Endodermal cell (in vitro differentiated cells): ENCODE measurements around the gene RPS6KA2. TPM values are rescaled to one million over a fixed set of nuclear protein-coding genes. Genes with fewer than 3 reads are reported as not detected.

ENCODE experiments used
- DNase-seq: peaks from one replicate; pipeline ENCODE4 v3.0.0-alpha.2; 2017
- H3K27ac ChIP-seq: 2 replicates; pipeline ENCODE4 v1.5.1; 2013; ENCODE audit warnings: mild to moderate bottlenecking, low read depth, low read length, moderate library complexity
- H3K27me3 ChIP-seq: 2 replicates; pipeline ENCODE4 v1.6.1; 2013; ENCODE audit warnings: mild to moderate bottlenecking, low read length, moderate library complexity; ENCODE audit not compliant: insufficient read depth, control insufficient read depth, poor library complexity, severe bottlenecking
- H3K36me3 ChIP-seq: 2 replicates; pipeline ENCODE4 v1.7.0; 2013; ENCODE audit warnings: mild to moderate bottlenecking, low read length, moderate library complexity; ENCODE audit not compliant: control insufficient read depth, insufficient read depth
- H3K4me1 ChIP-seq: one replicate; pipeline ENCODE4 v1.7.0; 2013; ENCODE audit warnings: low read length; ENCODE audit not compliant: control insufficient read depth, insufficient read depth
- H3K4me3 ChIP-seq: 2 replicates; pipeline ENCODE4 v1.5.1; 2013; ENCODE audit warnings: mild to moderate bottlenecking, low read length, moderate library complexity
- H3K9ac ChIP-seq: 2 replicates; pipeline ENCODE4 v1.6.1; 2013; ENCODE audit warnings: mild to moderate bottlenecking, low read length, moderate library complexity; ENCODE audit not compliant: poor library complexity, severe bottlenecking; ENCODE audit errors: extremely low read depth
- H3K9me3 ChIP-seq: 2 replicates; pipeline ENCODE4 v1.6.1; 2013; ENCODE audit warnings: mild to moderate bottlenecking, low read length, moderate library complexity; ENCODE audit not compliant: control insufficient read depth
- H3K27ac Mint-ChIP-seq: 2 replicates; pipeline ENCODE4 v1.8.0; 2020; ENCODE audit warnings: mixed read lengths
- H3K27me3 Mint-ChIP-seq: 2 replicates; pipeline ENCODE4 v1.8.0; 2021; ENCODE audit warnings: mild to moderate bottlenecking, mixed read lengths; ENCODE audit not compliant: insufficient read depth
- H3K36me3 Mint-ChIP-seq: 2 replicates; pipeline ENCODE4 v1.8.0; 2020; ENCODE audit warnings: low read depth, mixed read lengths
- H3K4me1 Mint-ChIP-seq: 2 replicates; pipeline ENCODE4 v1.8.0; 2020; ENCODE audit warnings: mixed read lengths
- H3K4me3 Mint-ChIP-seq: 2 replicates; pipeline ENCODE4 v1.8.0; 2020; ENCODE audit warnings: mild to moderate bottlenecking, moderate library complexity, mixed read lengths
- H3K9me3 Mint-ChIP-seq: 2 replicates; pipeline ENCODE4 v1.8.0; 2020; ENCODE audit warnings: mild to moderate bottlenecking, mixed read lengths
- CTCF ChIP-seq: fragments of 200-600 bp; sonication (generic); conservative IDR thresholded peaks from 2 replicates; pipeline ENCODE4 v1.5.0; 2021; ENCODE audit warnings: antibody characterized with exemption, mild to moderate bottlenecking
- WGBS, 2 experiments: methylation state at CpG; one replicate each; pipeline versions ENCODE4 v1.1.5 to v1.1.7; 2013; ENCODE audit warnings: missing lambda C conversion rate in 2 of 2, mixed read lengths in 1 of 2; ENCODE audit not compliant: insufficient coverage in 1 of 2, insufficient read length in 1 of 2; 5-methylcytosine and 5-hydroxymethylcytosine counted together
- total RNA-seq, 2 donors: library from RNA; stranded (reverse); fragmentation: NEBNext Ultra II Directional in 1 of 2; extraction: Animal tissue kit (Norgen Biotek cat#: 25700) in 1 of 2; gene quantifications; 2 replicates in 1 of 2; 3 replicates in 1 of 2; pipeline ENCODE4 v1.2.1, GENCODE V29; 2021

Gene RPS6KA2
- total RNA-seq, 2 donors from 2014 or later, result 17.9 to 23.9 TPM

GRCh38 chr6:166375013-166375412 is 252.0 kb downstream of the RPS6KA2 start:
- no peak overlapping the region for H3K4me3 ChIP-seq
- Mint-ChIP-seq H3K36me3 (no peaks in the 10 kb centered on the region), H3K27me3 (no peaks in the 10 kb centered on the region), H3K4me1 (no peaks in the 10 kb centered on the region), H3K9me3 (no peaks in the 10 kb centered on the region), H3K27ac (no peak overlapping the region), H3K4me3 (no peak overlapping the region)
- no peaks in the 10 kb centered on the region for H3K9me3 ChIP-seq
- WGBS, 2 experiments, result no CpG with 5 or more reads among the region's 1 CpG
- H3K36me3 ChIP-seq, result no peaks in the 10 kb centered on the region
- H3K9ac ChIP-seq, result no peak overlapping the region
- no peaks in the 10 kb centered on the region for H3K27me3 ChIP-seq
- DNase-seq, result no peak
- no peak for TF ChIP-seq CTCF
- no peaks in the 10 kb centered on the region for H3K4me1 ChIP-seq
- H3K27ac ChIP-seq, result no peak overlapping the region

GRCh38 chr6:166370489-166370888 is 256.6 kb downstream of the RPS6KA2 start:
- DNase-seq, result no peak
- Mint-ChIP-seq H3K27me3 (no peaks in the 10 kb centered on the region), H3K27ac (no peak overlapping the region), H3K4me1 (peaks cover 4% of the 10 kb centered on the region), H3K4me3 (no peak overlapping the region), H3K9me3 (no peaks in the 10 kb centered on the region), H3K36me3 (no peaks in the 10 kb centered on the region)
- Histone ChIP-seq H3K9ac (no peak overlapping the region), H3K27ac (no peak overlapping the region), H3K36me3 (no peaks in the 10 kb centered on the region), H3K27me3 (no peaks in the 10 kb centered on the region), H3K9me3 (no peaks in the 10 kb centered on the region), H3K4me1 (no peaks in the 10 kb centered on the region), H3K4me3 (no peak overlapping the region)
- 96 to 100% methylated on average over 3 of the region's 3 CpGs for WGBS, 2 experiments
- TF ChIP-seq CTCF, result no peak

- H3K27ac ChIP-seq, result no peak overlapping the region
- no peak overlapping the region for H3K4me3 Mint-ChIP-seq
- H3K9me3 ChIP-seq, result no peaks in the 10 kb centered on the region
- H3K9ac ChIP-seq, result no peak overlapping the region
- TF ChIP-seq CTCF, result no peak
- H3K9me3 Mint-ChIP-seq, result no peaks in the 10 kb centered on the region
- WGBS, 2 experiments, result 75 to 94% methylated on average over 2 to 3 of the region's 3 CpGs
- H3K36me3 Mint-ChIP-seq, result no peaks in the 10 kb centered on the region
- H3K27ac Mint-ChIP-seq, result no peak overlapping the region
- H3K4me3 ChIP-seq, result no peak overlapping the region
- H3K4me1 Mint-ChIP-seq, result peaks cover 4% of the 10 kb centered on the region
- no peak for DNase-seq
- no peaks in the 10 kb centered on the region for H3K27me3 ChIP-seq
- peaks cover 4% of the 10 kb centered on the region for H3K36me3 ChIP-seq
- H3K27me3 Mint-ChIP-seq, result no peaks in the 10 kb centered on the region
- H3K4me1 ChIP-seq, result no peaks in the 10 kb centered on the region
Observed at GRCh38 chr6:166369782-166370181, 257.3 kb downstream of the RPS6KA2 start.
